Suprapubic skin (tissue), 4 donors: ENCODE measurements around the gene MAP2K5. TPM values are rescaled to one million over a fixed set of nuclear protein-coding genes. Genes with fewer than 3 reads are reported as not detected.

Experiments used
- DNase-seq, 2 donors: peaks; one replicate each; pipeline ENCODE4 v3.0.0-alpha.2; 2019; ENCODE audit warnings: low spot score in 2 of 2
- H3K27ac ChIP-seq: fragments of 200-600 bp; sonication (generic); one replicate; pipeline ENCODE4 v1.5.1; 2019
- H3K27me3 ChIP-seq: fragments of 200-600 bp; sonication (generic); one replicate; pipeline ENCODE4 v1.5.1; 2019
- H3K36me3 ChIP-seq: fragments of 200-600 bp; sonication (generic); one replicate; pipeline ENCODE4 v1.5.1; 2019
- H3K4me1 ChIP-seq: fragments of 200-600 bp; sonication (generic); one replicate; pipeline ENCODE4 v1.5.1; 2019
- H3K4me3 ChIP-seq: fragments of 200-600 bp; sonication (generic); one replicate; pipeline ENCODE4 v1.5.1; 2019; ENCODE audit warnings: mild to moderate bottlenecking
- H3K9me3 ChIP-seq: fragments of 200-600 bp; sonication (generic); one replicate; pipeline ENCODE4 v1.5.1; 2019
- EP300 ChIP-seq: sonication (generic); formaldehyde crosslinking; IDR thresholded peaks from one replicate; pipeline ENCODE4 v1.6.1; 2017; ENCODE audit warnings: antibody characterized with exemption
- POLR2A ChIP-seq, 2 donors: fragments of 450-650 bp; IDR thresholded peaks; one replicate each; pipeline ENCODE4 v1.6.1; 2017; ENCODE audit warnings: antibody characterized with exemption in 2 of 2, mild to moderate bottlenecking in 2 of 2, moderate library complexity in 2 of 2
- POLR2AphosphoS5 ChIP-seq, 3 donors: sonication (generic); formaldehyde crosslinking; IDR thresholded peaks; one replicate each; pipeline ENCODE4 v1.6.1; 2017; ENCODE audit warnings: antibody characterized with exemption in 3 of 3
- WGBS: methylation state at CpG from one replicate; pipeline ENCODE4 v1.1.5; 2018; 5-methylcytosine and 5-hydroxymethylcytosine counted together
- total RNA-seq, 4 donors: library from RNA; depleted of rRNA; stranded (reverse); fragments of >200 nt; gene quantifications; one replicate each; pipeline ENCODE4 v1.1.0, GENCODE V29; 2016
- TF ChIP-seq, protein P1 (sequence below), 2 donors: fragments of 200-600 bp in 1 of 2; fragments of 450-650 bp in 1 of 2; sonication (generic) in 1 of 2; IDR thresholded peaks; one replicate each; pipeline ENCODE4 v1.5.1; 2016 to 2019; ENCODE audit warnings: antibody characterized with exemption in 2 of 2, mild to moderate bottlenecking in 1 of 2, moderate library complexity in 1 of 2

Gene MAP2K5
- total RNA-seq, 4 donors from 2014 or later, result 9.5 to 18.5 (median 10.2) TPM

DNA sequence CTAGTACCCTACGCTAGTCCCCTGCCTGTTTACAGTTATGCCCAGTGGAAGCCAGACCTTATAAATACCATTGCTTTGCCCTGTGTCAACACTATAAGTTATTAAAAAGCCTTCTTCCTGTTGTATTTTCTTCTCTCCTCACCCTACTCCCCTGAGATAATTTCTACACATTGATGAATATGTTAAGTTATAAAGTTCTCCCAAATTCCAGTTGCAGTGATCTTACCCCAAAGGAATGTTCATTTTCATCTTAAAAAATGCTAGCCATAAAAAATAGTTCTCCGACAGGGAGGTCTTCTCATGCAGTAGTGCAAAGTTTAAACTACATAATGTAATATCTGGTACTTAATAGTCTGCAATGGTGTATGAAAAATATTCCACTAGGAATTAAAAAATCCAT, 58.6 kb downstream of the MAP2K5 start:
- Histone ChIP-seq H3K4me1 (no peaks in the 10 kb centered on the region), H3K4me3 (no peak overlapping the region), H3K36me3 (peaks cover 29% of the 10 kb centered on the region), H3K27me3 (no peaks in the 10 kb centered on the region), H3K9me3 (no peaks in the 10 kb centered on the region), H3K27ac (no peak overlapping the region)
- 99% methylated on average over 2 of the region's 2 CpGs for WGBS
- no peak for DNase-seq
- TF ChIP-seq, protein P1, sequence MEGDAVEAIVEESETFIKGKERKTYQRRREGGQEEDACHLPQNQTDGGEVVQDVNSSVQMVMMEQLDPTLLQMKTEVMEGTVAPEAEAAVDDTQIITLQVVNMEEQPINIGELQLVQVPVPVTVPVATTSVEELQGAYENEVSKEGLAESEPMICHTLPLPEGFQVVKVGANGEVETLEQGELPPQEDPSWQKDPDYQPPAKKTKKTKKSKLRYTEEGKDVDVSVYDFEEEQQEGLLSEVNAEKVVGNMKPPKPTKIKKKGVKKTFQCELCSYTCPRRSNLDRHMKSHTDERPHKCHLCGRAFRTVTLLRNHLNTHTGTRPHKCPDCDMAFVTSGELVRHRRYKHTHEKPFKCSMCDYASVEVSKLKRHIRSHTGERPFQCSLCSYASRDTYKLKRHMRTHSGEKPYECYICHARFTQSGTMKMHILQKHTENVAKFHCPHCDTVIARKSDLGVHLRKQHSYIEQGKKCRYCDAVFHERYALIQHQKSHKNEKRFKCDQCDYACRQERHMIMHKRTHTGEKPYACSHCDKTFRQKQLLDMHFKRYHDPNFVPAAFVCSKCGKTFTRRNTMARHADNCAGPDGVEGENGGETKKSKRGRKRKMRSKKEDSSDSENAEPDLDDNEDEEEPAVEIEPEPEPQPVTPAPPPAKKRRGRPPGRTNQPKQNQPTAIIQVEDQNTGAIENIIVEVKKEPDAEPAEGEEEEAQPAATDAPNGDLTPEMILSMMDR (IDR thresholded peaks at IDR 0.05), result no peak
- TF ChIP-seq POLR2A (IDR thresholded peaks at IDR 0.05) (no peak), POLR2AphosphoS5 (IDR thresholded peaks at IDR 0.05) (no peak), EP300 (no peak)

DNA sequence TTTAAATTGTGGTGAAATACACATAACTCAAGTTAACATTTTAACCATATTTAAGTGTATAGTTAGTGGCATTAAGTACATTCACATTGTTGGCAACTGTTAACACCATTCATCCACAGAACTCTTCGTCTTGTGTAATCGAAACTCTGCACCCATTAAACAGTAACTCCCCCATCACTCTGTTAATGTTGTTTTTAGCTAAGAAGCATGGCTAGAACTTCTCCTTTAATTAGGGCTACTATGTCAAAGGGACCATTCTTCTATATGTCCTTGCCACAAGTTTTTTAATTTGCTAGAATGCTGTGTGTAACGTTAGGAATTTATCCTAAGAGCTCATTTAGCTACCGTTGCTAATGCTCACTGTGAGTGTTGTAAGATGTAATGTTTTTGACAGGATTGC, 60.6 kb downstream of the MAP2K5 start:
- H3K4me3 ChIP-seq, result no peak overlapping the region
- TF ChIP-seq, protein P1 (IDR thresholded peaks at IDR 0.05), result no peak
- TF ChIP-seq POLR2AphosphoS5 (IDR thresholded peaks at IDR 0.05) (no peak), EP300 (no peak), POLR2A (IDR thresholded peaks at IDR 0.05) (no peak)
- H3K9me3 ChIP-seq, result no peaks in the 10 kb centered on the region
- no peak overlapping the region for H3K27ac ChIP-seq
- H3K27me3 ChIP-seq, result no peaks in the 10 kb centered on the region
- H3K36me3 ChIP-seq, result peaks cover 23% of the 10 kb centered on the region
- no peak for DNase-seq
- H3K4me1 ChIP-seq, result no peaks in the 10 kb centered on the region
- 90% methylated on average over 4 of the region's 4 CpGs for WGBS

DNA sequence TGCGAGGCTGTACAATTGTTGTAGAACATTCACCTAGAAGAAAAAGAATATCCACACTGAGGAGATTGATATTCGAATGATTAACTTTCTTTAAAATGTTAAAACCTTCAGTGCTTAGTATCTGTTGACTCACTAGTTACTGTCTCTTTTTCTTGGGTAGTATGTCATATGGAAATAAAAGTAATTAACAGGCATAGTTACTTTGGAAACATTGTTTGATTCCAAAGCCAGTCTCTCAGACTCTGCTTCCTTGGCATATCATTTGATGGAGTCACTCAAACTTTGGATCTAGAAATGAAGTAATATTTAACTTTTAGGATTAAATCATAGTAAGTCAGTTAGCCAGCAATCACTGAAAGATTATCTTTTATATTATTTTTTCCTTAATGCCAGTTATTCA, 63.4 kb downstream of the MAP2K5 start:
- Histone ChIP-seq H3K9me3 (no peaks in the 10 kb centered on the region), H3K4me1 (no peaks in the 10 kb centered on the region), H3K36me3 (peaks cover 13% of the 10 kb centered on the region), H3K27ac (no peak overlapping the region), H3K4me3 (no peak overlapping the region), H3K27me3 (no peaks in the 10 kb centered on the region)
- TF ChIP-seq POLR2A (IDR thresholded peaks at IDR 0.05) (no peak), POLR2AphosphoS5 (IDR thresholded peaks at IDR 0.05) (no peak), EP300 (no peak)
- TF ChIP-seq, protein P1 (IDR thresholded peaks at IDR 0.05), result no peak
- 91% methylated on average over 2 of the region's 2 CpGs for WGBS
- no peak for DNase-seq

DNA sequence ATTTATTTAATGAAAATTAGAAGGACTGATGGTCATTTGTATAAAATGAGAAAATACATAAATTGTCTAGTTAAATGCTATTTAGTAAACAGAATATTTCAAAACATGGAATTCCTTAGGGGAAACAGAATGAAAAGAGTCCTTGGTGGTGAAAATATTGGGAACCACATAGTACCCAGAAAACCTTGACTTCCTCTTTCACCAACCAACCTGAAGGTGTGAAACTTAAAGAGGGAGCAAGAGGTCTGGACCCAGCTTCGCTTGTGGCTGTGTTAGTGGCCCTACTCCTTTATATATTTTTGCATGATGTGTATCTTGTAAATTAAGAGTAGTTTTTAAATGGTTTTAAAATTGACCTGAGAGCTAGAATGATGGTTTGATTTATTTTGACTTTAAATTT, 64.2 kb downstream of the MAP2K5 start:
- Histone ChIP-seq H3K4me3 (no peak overlapping the region), H3K9me3 (no peaks in the 10 kb centered on the region), H3K27ac (no peak overlapping the region), H3K36me3 (peaks cover 5% of the 10 kb centered on the region), H3K27me3 (no peaks in the 10 kb centered on the region), H3K4me1 (no peaks in the 10 kb centered on the region)
- WGBS, result 93% methylated on average over 1 of the region's 1 CpG
- no peak for DNase-seq
- TF ChIP-seq, protein P1 (IDR thresholded peaks at IDR 0.05), result no peak
- no peak for TF ChIP-seq EP300
- no peak for TF ChIP-seq POLR2AphosphoS5 (IDR thresholded peaks at IDR 0.05)
- no peak for TF ChIP-seq POLR2A (IDR thresholded peaks at IDR 0.05)

DNA sequence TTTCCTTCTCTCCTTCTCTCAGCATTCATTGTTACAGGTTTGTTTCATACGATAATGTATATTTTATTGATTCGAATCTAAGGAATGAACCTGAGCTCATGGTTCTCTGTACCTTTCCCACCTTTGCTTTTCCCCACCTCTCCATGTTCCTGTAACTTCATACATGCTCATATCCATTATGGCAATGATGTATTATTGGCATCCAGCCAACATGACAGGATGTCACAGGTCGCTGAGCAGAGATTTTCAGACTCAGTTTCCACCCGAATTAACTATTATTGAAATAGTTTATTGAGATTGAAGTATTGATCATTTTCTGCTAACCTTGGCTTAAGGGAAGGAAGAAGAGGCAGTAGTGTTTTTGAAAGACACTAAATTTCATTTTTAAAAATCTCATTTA, 64.8 kb downstream of the MAP2K5 start:
- Histone ChIP-seq H3K27me3 (no peaks in the 10 kb centered on the region), H3K36me3 (peaks cover 2% of the 10 kb centered on the region), H3K9me3 (no peaks in the 10 kb centered on the region), H3K4me1 (no peaks in the 10 kb centered on the region), H3K4me3 (no peak overlapping the region), H3K27ac (no peak overlapping the region)
- TF ChIP-seq POLR2AphosphoS5 (IDR thresholded peaks at IDR 0.05) (no peak), EP300 (no peak), POLR2A (IDR thresholded peaks at IDR 0.05) (no peak)
- TF ChIP-seq, protein P1 (IDR thresholded peaks at IDR 0.05), result no peak
- DNase-seq, result no peak
- 95% methylated on average over 4 of the region's 4 CpGs for WGBS
